GM18508 (cell line): ENCODE results near the gene RANBP10.

Experiments
- ATAC-seq: cut with Tn5 transposase; IDR thresholded peaks from one replicate; pipeline ENCODE4 v1.9.1; 2021; ENCODE audit warnings: moderate number of reproducible peaks; ENCODE audit not compliant: insufficient read depth, unreplicated experiment

Gene RANBP10

DNA sequence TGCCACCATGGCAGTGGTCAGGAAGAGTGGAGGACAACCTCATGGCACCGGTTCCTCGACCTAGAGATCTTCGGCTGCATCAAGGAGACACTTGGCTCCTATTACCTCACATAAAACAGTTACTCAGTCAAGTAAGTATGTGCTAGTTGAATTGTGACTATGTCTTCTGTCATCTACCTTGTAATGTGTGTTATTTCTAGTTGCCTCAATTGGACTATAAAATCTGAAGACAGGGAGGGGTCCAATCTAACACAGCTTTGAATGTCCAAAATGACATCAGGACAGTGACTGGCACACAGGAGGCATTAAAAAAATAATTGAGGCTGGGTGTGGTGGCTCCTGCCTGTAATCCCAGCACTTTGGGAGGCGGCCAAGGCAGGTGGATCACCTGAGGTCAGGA lies 122.6 kb downstream of the RANBP10 start:
- no peak for ATAC-seq

DNA sequence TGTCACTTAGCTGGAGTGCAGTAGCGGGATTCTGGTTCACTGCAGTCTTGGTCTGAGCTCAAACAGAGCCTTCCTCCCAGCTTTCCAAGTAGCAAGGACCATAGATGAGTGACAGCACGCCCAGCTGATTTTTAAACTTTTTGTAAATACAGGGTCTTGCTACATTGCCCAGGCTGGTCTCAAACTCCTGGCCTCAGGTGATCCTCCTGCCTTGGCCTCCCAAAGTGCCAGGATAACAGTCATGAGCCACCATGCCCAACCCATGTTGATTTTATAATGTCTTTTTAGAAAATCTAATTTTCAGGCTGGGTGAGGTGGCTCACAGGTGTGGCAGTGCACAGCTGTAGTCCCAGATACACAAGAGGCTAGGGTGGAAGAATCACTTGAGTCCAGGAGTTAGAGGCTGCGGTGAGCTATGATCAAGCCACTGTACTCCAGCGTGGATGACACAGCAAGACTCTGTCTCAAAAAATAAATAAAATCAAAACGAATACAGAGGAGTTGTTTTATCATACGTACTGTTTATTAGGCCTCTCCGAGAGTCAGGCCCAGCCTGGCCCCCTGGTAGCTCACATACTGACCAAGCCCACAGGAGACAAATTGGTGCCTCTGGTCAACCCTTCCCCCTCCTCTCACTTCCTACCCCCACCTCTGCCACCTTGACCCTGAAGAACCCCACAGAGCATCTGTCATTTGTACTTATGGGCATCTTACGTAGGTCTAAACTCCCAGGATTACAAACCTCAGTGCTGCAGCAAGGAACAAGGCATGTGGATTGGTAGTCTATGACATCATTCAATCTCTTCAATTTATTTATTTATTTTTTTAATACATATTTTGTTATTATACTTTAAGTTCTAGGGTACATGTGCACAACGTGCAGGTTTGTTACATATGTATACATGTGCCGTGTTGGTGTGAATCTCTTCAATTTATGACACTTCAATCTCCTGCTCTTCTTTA lies 126.1 kb downstream of the RANBP10 start:
- ATAC-seq: no peak

DNA sequence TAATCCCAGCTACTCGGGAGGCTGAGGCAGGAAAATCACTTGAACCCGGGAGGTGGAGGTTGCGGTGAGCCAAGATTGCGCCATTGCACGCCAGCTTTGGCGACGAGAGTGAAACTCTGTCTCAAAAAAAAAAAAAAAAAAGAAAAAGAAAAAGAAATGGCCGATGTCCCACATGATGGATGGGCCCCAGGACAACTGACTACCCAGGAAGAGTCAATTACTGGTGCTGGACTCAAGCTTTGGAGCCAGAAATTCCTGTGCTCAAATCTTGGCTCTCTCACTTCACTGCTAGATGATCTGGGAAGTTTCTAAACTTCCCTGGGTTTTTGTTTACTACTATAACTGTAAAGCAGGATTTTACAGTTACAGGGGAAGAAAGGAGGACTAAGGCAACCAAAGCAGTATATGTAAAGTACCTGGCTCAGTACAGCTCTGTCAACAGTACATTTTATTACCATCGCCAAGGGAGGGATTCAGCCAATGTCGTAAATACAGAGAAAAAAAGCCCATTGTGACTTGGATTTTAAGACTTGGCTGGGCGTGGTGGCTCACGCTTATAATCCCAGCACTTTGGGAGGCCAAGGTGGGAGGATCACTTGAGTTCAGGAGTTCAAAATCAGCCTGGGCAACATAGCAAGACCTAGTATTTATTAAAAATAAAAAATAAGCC lies 127.9 kb downstream of the RANBP10 start:
- no peak for ATAC-seq

DNA sequence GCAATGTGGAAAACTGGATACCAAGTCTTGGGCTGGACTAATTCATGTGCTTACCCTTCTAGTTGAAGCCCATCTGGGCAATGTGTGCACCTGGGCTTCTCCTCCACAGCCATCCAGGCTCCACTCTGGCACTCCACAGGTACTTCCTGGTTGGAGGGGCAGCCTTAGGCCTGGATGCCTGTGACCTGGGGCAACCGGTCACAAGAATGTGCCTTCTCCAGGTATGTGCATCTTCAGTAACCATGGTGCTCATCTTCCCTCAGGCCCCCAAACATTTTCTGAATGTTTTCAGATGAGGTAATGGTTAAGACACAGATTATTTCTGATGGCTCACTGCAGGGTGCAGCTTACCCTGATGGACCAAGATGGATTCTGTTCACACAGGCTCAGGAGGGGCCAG lies 128.6 kb downstream of the RANBP10 start:
- no peak for ATAC-seq

DNA sequence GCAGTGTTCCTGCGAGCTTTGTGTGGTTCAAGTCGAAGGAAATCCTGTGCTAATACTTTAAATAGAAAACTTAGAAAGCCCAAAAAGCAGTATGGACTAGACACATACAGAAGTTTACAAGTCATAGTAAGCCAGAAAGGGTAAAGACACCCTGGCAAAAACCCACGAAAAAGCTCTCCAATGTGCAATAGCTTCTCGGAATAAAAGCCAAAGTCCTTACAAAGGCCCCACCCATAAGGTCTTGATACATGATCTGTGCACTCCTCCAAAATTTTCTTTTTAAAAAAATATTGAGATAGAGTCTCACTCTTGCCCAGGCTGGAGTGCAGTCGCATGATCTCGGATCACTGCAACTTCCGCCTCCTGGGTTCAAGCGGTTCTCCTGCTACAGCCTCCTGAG lies 129.4 kb downstream of the RANBP10 start:
- ATAC-seq: no peak

DNA sequence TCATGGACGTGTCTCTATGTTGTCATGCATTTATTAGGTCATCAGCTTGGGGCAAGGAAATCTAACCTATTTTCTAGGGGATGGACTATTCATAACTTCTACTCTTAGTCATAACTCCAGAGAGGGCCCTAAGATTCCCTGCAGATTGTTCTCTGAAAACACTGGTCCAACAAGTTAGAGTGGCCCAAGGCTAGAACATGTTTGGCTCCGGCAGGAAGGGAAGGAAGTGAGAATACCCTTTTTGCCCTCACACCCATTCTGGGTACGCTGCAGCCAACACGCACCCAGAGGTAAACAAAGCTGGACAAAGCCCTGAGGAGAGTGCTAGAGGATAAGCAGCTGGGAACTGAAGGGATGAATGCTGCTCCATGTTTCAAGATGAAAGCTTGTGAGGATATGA lies 129.8 kb downstream of the RANBP10 start:
- no peak for ATAC-seq

DNA sequence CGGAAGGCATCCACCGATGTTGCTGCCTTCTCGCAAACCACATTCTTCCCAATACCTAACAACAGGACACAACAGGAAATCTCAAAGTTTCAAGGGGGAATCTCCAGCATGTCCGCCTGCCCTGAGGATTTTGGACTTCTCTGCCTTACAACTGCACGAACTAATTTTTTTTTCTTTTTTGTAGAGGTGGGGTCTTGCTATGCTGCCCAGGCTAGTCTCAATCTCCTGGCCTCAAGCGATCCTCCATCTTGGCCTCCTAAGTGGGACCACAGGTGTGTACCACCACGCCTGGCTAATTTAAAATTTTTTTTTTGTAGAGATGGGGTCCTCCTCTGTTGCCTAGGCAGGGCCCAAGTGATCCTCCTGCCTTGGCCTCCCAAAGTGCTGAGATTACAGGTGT lies 130.4 kb downstream of the RANBP10 start:
- ATAC-seq: no peak

DNA sequence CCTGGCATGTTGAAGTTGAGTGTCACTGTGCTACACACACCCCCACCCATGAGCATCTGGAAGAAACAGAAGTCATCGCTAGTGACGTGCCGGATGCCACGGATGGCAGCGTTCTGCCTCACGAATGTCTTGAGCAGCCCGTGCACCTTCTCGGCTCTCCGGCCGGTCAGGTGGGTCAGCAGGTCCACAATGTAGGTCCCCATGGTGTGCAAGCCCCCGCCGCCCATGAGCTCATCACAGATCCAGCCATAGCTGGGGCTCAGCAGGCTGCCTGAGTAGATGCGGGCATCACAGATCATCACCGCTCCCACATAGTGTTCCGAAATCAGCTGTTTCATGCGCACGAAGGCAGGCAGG lies 130.8 kb downstream of the RANBP10 start:
- ATAC-seq: no peak

DNA sequence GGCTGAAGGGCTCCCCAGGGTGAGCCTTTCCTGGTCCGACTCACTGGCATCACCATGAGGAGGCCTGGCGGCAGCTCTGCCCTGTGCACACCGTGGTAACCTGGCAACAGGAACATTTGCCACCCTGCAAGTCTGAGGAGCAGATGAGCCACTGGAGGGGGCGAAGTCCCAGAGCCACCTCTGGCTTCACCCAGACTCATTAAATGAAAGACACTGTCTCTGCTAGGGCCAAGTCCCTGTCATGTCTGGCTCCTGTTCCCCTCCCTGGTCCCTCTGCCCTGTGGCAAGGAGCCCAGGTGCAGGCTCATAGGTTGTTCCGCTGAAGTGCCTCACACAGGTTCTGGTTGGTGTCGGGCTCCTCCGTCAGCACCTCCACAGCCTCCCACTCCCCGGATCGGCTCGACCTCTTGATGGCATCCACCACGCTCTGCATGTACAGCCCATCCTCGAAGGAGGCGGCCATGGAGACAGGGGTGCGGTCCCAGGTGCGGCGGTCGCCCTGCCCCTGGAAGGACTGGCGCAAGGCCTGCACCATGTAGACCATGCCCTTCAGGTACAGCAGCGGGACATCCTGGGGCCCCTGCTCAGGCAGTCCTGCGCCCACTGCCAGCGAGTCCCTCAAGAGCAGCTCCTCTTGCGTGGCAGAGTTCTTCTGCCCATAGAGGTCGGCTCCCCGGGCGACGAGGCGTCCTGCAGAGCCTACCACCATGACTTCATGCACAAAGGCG lies 131.3 kb downstream of the RANBP10 start:
- no peak for ATAC-seq

DNA sequence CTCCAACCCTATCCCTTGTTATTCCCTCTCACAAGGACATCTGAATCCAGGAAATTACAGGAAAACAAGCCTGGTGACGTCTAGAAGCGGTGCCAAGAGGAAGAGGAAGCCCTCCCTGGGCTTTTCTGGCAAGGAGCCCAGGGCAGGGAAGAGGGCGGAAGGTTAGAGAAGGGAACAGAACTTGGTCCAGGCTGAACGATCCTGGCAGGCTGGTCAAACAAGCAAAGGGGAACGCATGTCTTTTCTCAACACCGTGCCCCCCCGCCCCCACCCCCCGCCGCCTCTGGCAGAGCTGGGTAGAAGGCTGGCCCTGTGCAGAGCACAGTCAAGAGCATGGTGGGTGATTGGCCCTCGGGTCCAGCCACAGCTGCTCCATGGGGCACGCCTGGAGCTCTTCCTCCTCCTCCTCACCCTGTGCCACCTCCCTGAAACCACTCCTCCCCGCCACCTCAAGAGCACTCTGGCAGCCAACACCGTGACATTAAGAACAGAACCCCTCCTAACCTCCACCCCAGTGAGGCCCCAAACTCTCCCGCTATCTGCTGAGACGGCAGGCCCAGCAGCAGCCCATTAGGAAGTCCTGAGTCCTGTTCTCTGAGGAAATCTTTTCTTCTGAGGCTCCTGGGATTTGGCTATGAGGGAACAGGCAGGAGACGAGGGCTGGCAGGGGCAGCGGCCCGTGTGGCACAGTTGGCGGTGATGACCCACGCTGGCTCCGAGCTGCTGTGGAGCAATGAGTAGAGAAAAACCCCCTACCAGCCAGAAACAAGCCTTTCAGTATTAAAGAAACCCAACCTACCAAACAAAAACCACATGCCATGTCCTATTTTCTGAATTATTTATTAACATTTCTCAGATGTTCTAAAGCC lies 132.4 kb downstream of the RANBP10 start:
- ATAC-seq: no peak
